Fibroblast of lung (primary cell): ENCODE data around the gene PRR7.

Experiments
- CTCF ChIP-seq, 2 donors: IDR thresholded peaks in 1 of 2; conservative IDR thresholded peaks in 1 of 2; 1 replicate in 1 of 2; 2 replicates in 1 of 2; pipeline ENCODE4 v1.5.1; 2011 to 2012; ENCODE audit warnings: low read length in 2 of 2, control low read depth in 1 of 2, inconsistent platforms in 1 of 2, low read depth in 1 of 2, mild to moderate bottlenecking in 1 of 2
- EZH2 ChIP-seq: IDR thresholded peaks from 2 replicates; pipeline ENCODE4 v1.5.1; 2012; ENCODE audit warnings: low read length, control low read depth, mild to moderate bottlenecking; ENCODE audit errors: missing control alignments

- TF ChIP-seq CTCF (conservative IDR thresholded peaks at IDR 0.05 in 1 of 2, IDR thresholded peaks at IDR 0.05 in 1 of 2; ENCODE audit: low read depth in 1 of 2, low read length in 2 of 2) (no peak), EZH2 (no peak)
These were observed 5.4 kb upstream of the PRR7 start for GRCh38 chr5:177440990-177441780.
